AG04449 (cell line): ENCODE results near the gene CRAT.

Source experiments
- CTCF ChIA-PET: fragments of 350-600 bp; formaldehyde crosslinking; extraction: SDS; loops from one replicate; lab custom pipeline; 2021; ENCODE audit warnings: antibody characterized with exemption; lab: Yijun Ruan, JAX
- POLR2A ChIA-PET: fragments of 400-600, 350-600 bp; formaldehyde crosslinking; extraction: SDS; loops from one replicate; lab custom pipeline; 2020; ENCODE audit warnings: antibody characterized with exemption, inconsistent platforms; lab: Yijun Ruan, JAX
- DNase-seq: peaks from one replicate; pipeline ENCODE4 v3.0.0-alpha.2; 2010; ENCODE audit warnings: low read depth, low spot score
- H3K4me3 ChIP-seq: 2 replicates; pipeline ENCODE4 v1.5.1; 2011; ENCODE audit warnings: low read depth, mild to moderate bottlenecking, control low read depth, low read length
- TF ChIP-seq, protein P1 (sequence below): IDR thresholded peaks from one replicate; pipeline ENCODE4 v1.5.1; 2011; ENCODE audit warnings: mild to moderate bottlenecking, moderate library complexity, low read length, control low read depth, inconsistent platforms; ENCODE audit not compliant: insufficient read depth; ENCODE audit errors: missing control alignments

The CRAT gene

DNA sequence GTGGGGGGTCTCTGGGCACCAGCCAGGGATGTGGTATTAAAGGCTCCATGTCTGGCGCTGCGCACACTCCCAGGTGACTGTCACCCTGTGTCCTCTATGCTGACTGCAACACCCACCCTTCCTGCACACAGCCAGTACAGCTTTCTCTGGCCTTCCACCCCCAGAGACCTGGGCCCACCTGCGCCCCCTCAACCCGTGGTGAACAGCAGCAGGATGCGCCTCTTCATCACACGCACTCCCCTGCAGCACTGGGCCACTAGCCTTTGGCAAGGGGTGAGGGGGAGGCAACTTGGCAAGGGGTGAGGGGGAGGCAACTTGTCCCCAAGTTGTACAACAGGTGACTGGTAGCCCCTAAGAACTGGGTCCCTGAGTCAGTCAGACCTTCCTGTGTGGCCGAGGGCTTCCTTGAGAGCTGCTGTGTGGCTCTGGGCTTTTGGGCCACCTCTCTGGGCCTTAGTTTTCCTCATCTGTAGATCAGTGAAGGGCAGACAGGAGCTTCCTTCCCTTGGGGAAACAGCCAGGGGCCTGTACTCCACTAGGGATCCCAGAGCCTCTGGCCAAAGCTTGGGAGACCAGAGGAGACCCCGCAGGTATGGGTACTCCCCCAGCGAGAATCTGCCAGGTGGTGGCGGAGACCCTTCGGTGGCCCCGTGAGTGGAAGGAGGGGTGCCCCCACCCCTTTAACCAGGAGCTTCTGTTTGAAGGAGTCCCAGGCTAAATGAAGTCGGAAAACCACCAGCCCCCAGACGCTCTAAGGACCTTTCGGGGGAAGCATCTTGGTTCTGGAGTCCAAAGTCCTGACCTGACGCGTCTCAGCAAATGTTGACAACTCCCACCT is 4.5 kb downstream of the CRAT start:
- no peak for DNase-seq
- POLR2A ChIA-PET: no interaction called here
- no peak overlapping the region for H3K4me3 ChIP-seq
- CTCF ChIA-PET: interaction anchor here (0.9 to 2.2 kb wide), 3 partner anchors 9 to 516 kb away, joined by 3 to 9 read pairs (median 4); no protein-coding TSS in a partner anchor
- TF ChIP-seq, protein P1, sequence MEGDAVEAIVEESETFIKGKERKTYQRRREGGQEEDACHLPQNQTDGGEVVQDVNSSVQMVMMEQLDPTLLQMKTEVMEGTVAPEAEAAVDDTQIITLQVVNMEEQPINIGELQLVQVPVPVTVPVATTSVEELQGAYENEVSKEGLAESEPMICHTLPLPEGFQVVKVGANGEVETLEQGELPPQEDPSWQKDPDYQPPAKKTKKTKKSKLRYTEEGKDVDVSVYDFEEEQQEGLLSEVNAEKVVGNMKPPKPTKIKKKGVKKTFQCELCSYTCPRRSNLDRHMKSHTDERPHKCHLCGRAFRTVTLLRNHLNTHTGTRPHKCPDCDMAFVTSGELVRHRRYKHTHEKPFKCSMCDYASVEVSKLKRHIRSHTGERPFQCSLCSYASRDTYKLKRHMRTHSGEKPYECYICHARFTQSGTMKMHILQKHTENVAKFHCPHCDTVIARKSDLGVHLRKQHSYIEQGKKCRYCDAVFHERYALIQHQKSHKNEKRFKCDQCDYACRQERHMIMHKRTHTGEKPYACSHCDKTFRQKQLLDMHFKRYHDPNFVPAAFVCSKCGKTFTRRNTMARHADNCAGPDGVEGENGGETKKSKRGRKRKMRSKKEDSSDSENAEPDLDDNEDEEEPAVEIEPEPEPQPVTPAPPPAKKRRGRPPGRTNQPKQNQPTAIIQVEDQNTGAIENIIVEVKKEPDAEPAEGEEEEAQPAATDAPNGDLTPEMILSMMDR: no peak

DNA sequence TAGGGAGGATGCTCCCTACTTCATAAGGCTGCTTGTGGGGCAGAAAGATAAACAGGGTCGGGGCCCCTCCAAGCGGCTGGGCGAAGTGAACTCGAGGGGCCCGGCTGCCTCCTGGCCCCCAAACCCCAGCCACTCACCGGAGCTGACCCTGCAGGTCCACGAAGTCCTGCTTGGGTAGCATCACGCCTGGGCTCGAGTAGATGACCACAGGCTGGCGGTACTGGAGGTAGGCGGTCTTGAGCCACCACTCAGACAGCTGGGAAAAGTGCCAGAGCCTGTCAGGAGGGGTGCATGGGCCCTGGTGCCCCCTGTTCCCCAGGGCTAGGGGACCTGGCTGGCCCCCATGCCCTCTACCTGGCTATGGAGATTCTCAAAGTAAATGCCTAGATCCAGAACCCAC is 6.5 kb downstream of the CRAT start:
- TF ChIP-seq, protein P1: no peak
- no peak for DNase-seq
- H3K4me3 ChIP-seq: no peak overlapping the region
- POLR2A ChIA-PET: no interaction called here
- CTCF ChIA-PET: interaction anchor here (1.7 to 1.9 kb wide), 2 partner anchors 12 to 520 kb away, joined by 4 to 11 read pairs; no protein-coding TSS in a partner anchor

DNA sequence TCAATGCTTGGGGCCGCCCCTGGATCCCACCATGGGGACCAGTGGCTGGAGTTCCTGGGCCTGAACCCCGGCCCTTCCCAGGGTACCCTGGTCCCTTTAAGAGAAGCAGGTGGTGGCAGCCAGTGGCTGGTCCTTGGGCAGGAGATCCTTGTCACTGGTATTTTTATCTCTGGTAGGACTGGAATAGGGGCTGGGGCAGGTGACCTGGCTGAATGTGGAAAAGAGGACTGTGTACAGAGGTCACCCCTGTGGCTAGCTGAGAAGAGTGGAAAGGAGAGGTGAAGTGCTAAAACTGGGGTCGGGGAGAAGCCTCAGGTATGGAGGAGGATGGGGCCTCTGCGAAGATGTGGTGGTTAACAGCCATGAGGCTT is 7.0 kb downstream of the CRAT start:
- TF ChIP-seq, protein P1: no peak
- H3K4me3 ChIP-seq: no peak overlapping the region
- DNase-seq: no peak
- CTCF ChIA-PET: interaction anchor here (0.7 to 1.9 kb wide), 5 partner anchors 10 to 521 kb away, joined by 3 to 11 read pairs (median 4); no protein-coding TSS in a partner anchor
- POLR2A ChIA-PET: no interaction called here

DNA sequence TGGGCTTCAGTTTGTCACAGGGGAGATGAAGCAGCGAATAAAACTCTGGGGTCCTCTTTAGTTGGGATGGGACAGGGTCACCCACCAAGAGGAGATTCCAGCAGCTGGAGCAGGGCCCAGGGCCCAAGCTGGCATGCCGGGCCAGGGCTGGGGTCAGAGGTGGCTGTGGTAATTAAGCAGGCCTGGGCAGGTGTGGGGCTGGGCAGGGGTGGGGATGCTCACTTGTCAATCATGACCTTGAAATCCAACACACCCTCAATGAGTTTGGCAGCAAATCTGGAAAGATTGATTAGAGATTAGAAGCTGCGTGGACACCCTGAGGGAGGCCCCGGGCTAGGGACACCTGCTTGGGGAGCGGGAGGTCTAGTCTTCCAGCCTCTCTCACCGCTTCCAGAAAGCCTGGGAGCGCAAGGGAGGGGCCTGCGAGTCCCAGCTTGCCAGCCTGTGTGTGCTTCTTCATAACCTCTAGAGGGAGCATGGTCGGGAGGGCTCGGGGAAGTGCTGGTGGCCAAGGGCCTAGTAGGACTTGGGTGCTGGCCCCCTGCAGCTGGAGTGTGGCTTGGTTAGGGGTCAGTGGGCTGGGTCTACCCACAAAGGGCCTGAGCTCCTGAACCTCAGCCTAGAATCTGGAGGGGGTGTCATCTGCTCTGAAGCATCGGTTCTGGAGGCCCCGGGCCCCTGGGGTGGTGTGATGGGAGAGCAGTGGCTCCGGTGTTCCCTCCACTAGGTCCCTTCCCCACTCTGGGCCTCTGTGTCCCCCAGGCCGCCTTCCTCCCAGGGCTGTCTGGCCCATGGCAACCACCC is 7.6 kb downstream of the CRAT start:
- POLR2A ChIA-PET: no interaction called here
- no peak overlapping the region for H3K4me3 ChIP-seq
- no peak for DNase-seq
- TF ChIP-seq, protein P1: peak; percentile 75
- CTCF ChIA-PET: interaction anchor here (0.7 to 1.9 kb wide), 7 partner anchors 8 to 522 kb away, joined by 3 to 11 read pairs (median 4); partner anchors contain the start of gene DOLPP1

DNA sequence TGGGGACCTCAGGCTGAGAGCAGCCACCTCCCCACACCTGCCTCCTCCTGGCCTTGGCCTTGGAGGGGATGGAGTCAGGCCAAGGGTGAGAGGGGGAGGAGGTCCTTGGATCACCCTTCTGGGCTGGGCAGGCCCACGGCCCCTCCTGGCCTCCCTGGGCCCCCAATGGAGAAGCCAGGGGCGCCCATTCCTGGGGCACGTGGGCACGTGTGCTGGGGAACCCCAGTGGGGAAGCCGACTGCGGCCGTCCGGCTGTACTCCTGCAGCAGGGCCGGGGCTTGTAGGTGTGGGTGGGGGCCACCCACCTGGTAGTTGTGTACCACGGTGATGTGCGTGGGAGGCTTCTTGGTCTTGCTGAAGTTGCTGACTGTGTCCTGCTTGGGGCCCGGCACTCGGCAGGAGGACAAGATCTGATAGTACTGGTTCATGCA is 8.5 kb downstream of the CRAT start:
- H3K4me3 ChIP-seq: no peak overlapping the region
- TF ChIP-seq, protein P1: no peak
- POLR2A ChIA-PET: no interaction called here
- CTCF ChIA-PET: interaction anchor here (0.7 to 1.9 kb wide), 3 partner anchors 8 to 522 kb away, joined by 3 to 5 read pairs (median 4); no protein-coding TSS in a partner anchor
- DNase-seq: no peak

DNA sequence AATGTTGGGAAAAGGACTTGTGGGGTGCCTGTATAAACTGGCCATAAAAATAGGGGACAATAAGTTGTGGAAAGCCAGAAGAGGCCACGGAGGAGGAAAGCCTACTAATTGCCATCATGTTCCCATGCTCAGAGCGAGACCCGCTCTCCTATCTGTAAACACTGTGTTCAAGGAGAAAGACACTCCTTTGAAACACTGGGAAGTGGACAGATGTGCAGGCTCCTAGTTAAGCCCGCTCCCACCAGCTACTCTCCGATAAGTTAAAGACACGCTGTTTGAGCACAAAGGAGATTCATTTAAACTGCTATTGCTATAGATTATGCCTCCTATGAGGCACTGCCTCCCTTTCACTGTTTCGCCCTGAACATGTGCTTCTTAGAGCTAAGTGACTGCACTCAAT is 9.3 kb downstream of the CRAT start:
- CTCF ChIA-PET: interaction anchor here (0.7 to 1.7 kb wide), 2 partner anchors 10 to 523 kb away, joined by 3 to 4 read pairs; no protein-coding TSS in a partner anchor
- TF ChIP-seq, protein P1: no peak
- DNase-seq: no peak
- no peak overlapping the region for H3K4me3 ChIP-seq
- POLR2A ChIA-PET: no interaction called here
